ENCODE results near the gene BCL6B.
A peak's percentile ranks its signal among the peaks of the same experiment; 100 is the strongest.

Gene BCL6B

GRCh38 chr17:7007143-7007542 lies 15.7 kb upstream of the BCL6B start:
- DNase-seq (ENCODE audit: low read depth in 1 of 2, low spot score in 1 of 2), result no peak

GRCh38 chr17:7010523-7010922 lies 12.3 kb upstream of the BCL6B start:
- no peak for DNase-seq (ENCODE audit: low read depth in 1 of 2, low spot score in 1 of 2)

- DNase-seq (ENCODE audit: low read depth in 1 of 2, low spot score in 1 of 2), result no peak
Measured at GRCh38 chr17:7011415-7011814, 11.4 kb upstream of the BCL6B start.

DNA sequence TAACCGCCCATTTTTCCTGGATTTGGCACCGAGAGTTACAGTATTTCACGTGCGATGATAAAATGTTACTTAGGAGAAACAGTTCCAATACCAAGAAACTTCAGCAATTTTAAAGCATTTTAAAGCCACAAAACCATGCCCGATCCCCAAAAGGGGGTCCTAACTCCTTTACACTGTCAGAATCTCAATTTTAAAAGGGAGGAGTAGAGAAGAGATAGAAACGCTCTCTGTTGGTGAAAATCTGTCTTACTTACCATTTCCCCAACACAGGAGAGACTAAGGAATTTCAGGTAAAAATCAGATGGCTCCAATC lies 11.0 kb upstream of the BCL6B start:
- DNase-seq (ENCODE audit: low read depth in 1 of 2, low spot score in 1 of 2), result no peak

DNA sequence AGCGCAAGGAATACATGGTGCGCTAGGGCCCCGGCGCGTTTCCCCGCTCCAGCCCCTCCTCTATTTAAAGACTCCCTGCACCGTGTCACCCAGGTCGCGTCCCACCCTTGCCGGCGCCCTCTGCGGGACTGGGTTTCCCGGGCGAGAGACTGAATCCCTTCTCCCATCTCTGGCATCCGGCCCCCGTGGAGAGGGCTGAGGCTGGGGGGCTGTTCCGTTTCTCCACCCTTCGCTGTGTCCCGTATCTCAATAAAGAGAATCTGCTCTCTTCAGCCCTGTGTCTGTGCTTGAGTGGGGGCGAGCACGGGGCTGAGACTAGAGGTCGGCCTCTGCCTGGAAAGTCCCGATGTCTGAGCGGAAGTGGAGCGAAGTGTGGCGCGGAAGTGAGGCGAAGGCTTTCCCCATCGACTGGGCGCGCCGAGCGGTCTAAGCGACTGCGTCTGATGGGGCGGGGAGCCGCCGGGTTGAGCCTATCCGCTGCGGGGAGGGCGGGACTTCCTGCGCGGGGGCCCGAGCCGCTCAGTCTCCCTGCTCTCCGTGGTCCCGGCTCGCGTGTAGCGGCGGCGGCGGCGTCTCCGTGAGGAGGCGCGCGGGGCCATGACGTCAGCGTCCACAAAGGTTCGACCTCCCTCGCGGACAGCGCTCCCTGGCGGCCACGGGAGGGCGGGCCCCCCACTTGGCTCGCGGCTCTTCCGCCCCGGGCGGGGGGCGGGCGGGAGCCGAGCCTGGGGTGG lies 8.4 kb upstream of the BCL6B start:
- DNase-seq (ENCODE audit: low read depth in 1 of 2, low spot score in 1 of 2), result peak; percentile 94 to 95

- DNase-seq (ENCODE audit: low read depth in 1 of 2, low spot score in 1 of 2), result peak; percentile 38 to 79
Measured at GRCh38 chr17:7014995-7015958, 7.6 kb upstream of the BCL6B start.

GRCh38 chr17:7016418-7016817 lies 6.4 kb upstream of the BCL6B start:
- DNase-seq (ENCODE audit: low read depth in 1 of 2, low spot score in 1 of 2), result no peak

DNA sequence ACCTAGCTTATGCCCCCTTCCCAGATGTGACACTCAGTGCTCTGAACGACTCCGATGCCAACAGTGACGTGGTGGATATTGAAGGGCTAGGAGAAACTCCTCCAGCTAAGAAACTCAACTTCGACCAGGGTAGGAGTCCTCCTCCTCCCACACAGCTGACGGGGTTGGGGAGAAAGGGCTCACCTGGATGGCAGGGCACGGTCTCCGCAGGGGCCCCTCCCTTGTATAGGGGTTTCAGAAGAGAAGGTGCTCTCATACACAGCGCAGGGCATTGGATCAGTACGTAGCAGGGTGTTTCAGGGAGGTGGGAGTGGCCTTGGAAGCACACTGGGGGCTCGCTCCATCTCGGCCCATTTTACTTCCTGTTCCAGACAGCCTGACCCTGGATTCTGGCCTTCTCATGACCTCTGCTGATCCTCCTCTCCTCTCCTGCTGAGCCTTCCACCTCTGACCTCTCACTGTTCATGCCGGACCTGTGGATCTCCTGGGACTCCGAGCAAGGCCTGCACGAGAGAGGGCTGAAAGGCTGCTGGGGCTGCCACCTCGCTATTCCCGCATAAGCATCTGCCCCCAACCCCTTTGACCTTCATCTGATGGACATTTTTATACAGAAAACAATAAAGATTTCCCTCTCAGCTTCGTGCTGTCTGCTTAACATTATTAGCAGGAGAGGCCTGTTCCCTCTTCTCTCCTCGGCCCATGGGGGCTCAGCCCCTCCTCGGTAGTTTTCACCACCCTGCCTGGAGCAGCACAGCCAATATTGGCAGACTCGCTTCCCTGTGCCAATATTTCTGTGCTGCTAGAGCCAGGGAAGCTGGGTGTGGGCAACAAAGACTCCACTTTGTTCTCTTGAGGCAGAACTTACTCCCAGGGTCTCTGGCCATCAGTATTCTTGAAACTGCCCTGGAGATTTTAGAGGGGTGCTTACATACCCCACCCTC lies 5.7 kb upstream of the BCL6B start:
- no peak for DNase-seq (ENCODE audit: low read depth in 1 of 2, low spot score in 1 of 2)

DNA sequence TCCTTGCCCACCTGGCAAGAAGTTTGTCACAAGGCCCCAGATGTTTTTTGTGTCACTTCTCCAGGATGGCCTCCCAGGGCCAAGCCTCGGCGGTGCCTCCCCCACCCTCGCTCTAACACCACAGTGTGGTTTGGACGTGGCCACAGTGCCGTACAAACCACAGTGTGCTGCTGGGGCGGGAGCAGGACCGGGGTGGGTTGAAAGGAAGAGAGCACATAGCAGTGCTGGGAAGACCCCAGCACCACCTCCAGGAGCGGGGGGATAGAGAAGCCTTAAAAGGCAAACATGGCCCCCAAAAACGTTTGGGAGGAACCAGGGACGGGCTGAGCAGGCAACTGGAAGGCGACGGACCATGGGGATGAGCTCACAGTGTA lies 5.0 kb upstream of the BCL6B start:
- DNase-seq (ENCODE audit: low read depth in 1 of 2, low spot score in 1 of 2), result no peak

- no peak for DNase-seq (ENCODE audit: low read depth in 1 of 2, low spot score in 1 of 2)
Measured at GRCh38 chr17:7018331-7018964, 4.4 kb upstream of the BCL6B start.

DNA sequence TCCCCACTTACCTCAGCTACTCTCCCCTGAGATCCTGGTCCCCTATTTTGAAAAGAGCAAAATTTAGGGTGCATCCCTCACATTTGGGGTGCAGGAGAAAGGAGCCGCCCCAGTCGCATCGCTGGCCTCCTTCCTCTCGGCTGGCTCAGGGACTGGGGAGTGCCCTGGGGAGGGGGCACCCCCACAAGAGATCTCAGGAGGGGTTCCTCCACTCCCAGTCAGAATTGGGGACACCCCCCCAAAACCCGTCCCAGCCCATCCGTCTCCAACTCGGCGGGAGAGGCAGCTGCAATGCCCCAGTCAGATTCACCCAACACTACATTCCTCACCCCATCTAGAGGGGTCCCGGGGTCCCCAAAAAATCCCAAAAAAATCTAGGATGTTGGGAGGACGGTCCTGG lies 3.5 kb upstream of the BCL6B start:
- DNase-seq (ENCODE audit: low read depth in 1 of 2, low spot score in 1 of 2), result no peak

- no peak for DNase-seq (ENCODE audit: low read depth in 1 of 2, low spot score in 1 of 2)
Measured at GRCh38 chr17:7019839-7020519, 2.9 kb upstream of the BCL6B start.

- no peak for DNase-seq (ENCODE audit: low read depth in 1 of 2, low spot score in 1 of 2)
Measured at GRCh38 chr17:7020894-7021664, 1.8 kb upstream of the BCL6B start.

- peak; percentile 63 to 64 for DNase-seq (ENCODE audit: low read depth in 1 of 2, low spot score in 1 of 2)
Measured at GRCh38 chr17:7021993-7022778, 664 bp upstream of the BCL6B start.

GRCh38 chr17:7023576-7024401 lies 939 bp downstream of the BCL6B start:
- DNase-seq (ENCODE audit: low read depth in 1 of 2, low spot score in 1 of 2), result peak; percentile 89 to 90

GRCh38 chr17:7024402-7024785 lies 1.5 kb downstream of the BCL6B start:
- DNase-seq (ENCODE audit: low read depth in 1 of 2, low spot score in 1 of 2), result no peak

DNA sequence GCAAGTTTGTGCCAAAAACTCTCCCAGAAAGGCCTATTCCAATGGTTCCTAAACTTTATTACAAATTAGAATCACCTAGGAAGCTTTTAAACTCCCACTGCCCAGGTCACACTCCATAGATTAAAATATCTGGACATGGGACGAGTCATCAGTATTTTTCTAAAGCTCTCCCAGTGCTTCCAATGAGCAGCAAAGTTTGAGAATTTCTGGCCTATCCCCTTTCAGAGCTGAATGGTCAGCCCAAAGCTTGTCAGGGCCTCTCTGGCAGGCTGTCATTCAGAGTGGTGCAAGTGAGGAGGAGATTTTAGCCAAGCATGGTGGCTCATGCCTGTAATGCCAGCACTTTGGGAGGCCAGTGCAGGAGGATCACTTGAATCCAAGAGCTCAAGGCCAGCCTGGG lies 2.4 kb downstream of the BCL6B start:
- DNase-seq (ENCODE audit: low read depth in 1 of 2, low spot score in 1 of 2), result no peak

All from activated CD4-positive, alpha-beta T cell treated with anti-CD3 and anti-CD28 coated beads, Interleukin-2, amount 50 U/mL, for 24 hours (primary cell).